GM19099 (cell line): ENCODE results near the gene PRRT3.

Source experiments
- POLR2A ChIP-seq: IDR thresholded peaks from 3 replicates; pipeline ENCODE4 v1.6.1; 2011; ENCODE audit warnings: low read depth; ENCODE audit not compliant: insufficient read length; ENCODE audit errors: extremely low read depth

The PRRT3 gene

DNA sequence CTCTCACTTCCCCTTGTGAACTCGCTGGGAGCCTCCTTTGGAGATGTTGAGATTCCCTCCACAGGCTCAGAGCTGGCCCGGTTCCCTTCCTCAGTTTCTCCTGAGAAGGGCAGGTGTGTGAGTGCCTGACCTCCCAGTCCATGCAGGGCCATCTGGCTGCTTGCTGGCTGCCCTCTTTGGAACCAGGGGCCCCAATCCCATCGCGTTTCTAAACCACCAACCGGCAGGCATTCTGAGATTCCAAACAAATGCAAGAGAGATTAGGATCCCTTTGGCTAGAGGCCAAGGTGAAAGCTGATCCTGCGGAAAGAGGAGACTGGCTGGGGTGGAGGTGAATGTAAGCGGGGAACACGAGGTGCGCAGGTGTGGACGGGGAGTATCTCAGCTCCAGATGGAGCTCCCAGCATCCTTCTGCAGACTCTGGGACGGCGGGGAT is 2.9 kb upstream of the PRRT3 start:
- no peak for TF ChIP-seq POLR2A

- no peak for TF ChIP-seq POLR2A
Observed at GRCh38 chr3:9951598-9951961, 628 bp downstream of the PRRT3 start.

DNA sequence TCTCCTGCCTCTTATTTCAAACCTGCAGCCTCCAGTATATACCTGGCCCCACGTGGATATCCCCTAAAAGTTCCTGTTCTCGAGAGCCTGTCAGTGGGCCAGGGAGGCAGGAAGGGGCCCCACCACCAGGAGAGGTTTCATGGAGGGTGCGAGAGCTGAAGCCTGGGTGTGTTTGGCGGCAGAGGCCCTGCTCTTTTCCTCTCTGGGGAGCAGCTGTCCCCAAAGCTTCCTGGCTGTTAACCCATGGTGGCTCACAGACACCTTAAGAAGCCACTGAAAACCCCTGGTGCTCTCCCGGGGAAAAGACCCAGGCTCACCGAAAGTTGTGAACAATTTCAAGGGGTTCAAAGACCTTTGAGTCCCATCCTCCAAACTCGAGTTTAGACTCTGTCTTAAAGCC is 1.1 kb downstream of the PRRT3 start:
- TF ChIP-seq POLR2A = no peak

- no peak for TF ChIP-seq POLR2A
Observed at GRCh38 chr3:9949626-9950025, 2.6 kb downstream of the PRRT3 start.

GRCh38 chr3:9949115-9949514 is 3.1 kb downstream of the PRRT3 start:
- no peak for TF ChIP-seq POLR2A

GRCh38 chr3:9948586-9948985 is 3.6 kb downstream of the PRRT3 start:
- TF ChIP-seq POLR2A = no peak

GRCh38 chr3:9947025-9947995 is 4.9 kb downstream of the PRRT3 start:
- no peak for TF ChIP-seq POLR2A

DNA sequence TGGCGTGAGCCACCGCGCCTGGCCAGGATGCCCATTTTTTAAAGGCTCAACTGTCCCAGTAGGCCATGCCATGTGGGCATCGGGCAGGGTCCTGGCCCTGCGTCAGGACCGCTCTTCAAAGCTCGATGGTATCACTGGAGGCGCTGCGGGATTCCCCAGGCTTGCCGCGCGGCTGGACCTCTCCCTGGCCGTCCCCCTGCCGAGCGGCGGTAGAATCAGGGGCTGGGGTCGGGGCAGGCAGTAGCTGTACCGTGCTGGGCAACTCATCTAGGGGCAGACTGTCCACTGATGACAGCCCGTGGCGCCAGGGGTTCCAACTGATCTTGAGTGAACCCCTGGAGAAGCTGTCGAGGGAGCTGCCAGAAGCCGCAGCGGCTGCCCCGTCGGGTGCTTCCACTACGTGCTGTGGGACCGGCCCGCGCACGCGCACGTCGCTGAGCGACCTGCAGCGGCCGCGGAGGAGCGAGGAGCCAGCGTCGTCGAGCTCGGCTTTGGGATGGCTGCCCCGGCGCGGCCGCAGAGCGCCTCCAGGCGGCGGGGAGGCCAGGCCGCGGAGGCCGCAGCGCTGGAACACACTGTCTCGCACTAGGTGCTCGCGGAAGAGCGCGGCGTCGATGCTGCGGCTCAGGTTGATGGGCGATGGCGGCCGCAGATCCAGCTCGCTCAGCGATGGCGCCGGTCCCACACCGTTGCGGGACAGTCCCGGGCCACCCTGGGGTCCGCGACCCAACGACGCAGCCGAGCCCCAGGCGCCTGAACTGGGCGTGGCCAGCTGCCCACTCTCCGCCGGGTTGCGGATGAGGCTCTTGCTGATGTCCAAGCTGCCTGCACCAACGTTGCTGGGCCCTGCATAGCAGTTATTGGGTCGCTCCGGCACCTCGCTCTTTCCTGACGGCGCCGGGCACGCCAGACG is 5.8 kb downstream of the PRRT3 start:
- TF ChIP-seq POLR2A = no peak

DNA sequence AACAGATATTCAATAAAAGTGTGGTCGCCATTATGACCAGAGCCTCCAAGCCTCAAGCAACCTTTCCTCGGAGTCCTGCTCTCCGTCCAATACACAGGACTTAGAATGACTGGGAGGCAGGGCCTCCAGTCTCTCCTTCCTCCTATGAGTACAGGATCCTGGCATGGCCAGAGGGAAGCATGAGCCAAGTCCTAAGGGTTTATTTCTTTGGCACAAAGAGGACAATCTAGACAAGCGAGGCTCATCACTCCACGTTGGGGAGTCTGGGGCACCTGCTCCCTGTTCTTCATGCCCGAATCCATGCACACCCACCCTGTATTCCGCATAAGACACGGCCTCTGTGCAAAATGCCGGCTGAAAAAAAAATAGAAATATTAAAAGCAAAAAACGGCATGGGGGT is 6.8 kb downstream of the PRRT3 start:
- TF ChIP-seq POLR2A = no peak

DNA sequence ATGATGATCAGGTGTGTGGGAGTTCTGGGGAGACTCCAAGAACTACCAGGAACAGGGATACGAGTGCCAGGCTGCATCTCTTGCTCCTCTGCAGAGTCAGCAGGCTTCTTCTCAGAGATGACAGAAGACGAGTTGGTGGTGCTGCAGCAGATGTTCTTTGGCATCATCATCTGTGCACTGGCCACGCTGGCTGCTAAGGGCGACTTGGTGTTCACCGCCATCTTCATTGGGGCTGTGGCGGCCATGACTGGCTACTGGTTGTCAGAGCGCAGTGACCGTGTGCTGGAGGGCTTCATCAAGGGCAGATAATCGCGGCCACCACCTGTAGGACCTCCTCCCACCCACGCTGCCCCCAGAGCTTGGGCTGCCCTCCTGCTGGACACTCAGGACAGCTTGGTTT is 7.9 kb downstream of the PRRT3 start:
- TF ChIP-seq POLR2A = no peak

GRCh38 chr3:9942934-9943690 is 9.1 kb downstream of the PRRT3 start:
- TF ChIP-seq POLR2A = no peak

DNA sequence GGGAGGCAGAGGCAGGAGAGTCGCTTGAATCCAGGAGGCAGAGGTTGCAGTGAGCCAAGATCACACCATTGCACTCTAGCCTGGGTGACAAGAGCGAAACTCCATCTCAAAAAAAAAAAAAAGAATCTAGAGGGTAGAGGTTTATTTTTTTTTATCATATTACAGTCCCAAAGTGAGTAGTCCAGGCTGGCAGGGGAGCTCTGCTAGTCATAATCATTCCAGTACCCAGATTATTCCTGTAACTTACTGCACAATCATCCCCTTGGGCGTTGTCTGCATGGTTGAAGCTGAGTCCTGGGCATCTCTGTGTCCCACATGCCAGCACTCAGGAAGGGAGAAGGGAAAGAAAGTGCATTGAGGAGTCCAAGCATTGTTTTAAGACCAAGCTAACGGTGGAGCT is 10.0 kb downstream of the PRRT3 start:
- TF ChIP-seq POLR2A = no peak

GRCh38 chr3:9940746-9941145 is 11.5 kb downstream of the PRRT3 start:
- TF ChIP-seq POLR2A = no peak

GRCh38 chr3:9938966-9939365 is 13.2 kb downstream of the PRRT3 start:
- no peak for TF ChIP-seq POLR2A

DNA sequence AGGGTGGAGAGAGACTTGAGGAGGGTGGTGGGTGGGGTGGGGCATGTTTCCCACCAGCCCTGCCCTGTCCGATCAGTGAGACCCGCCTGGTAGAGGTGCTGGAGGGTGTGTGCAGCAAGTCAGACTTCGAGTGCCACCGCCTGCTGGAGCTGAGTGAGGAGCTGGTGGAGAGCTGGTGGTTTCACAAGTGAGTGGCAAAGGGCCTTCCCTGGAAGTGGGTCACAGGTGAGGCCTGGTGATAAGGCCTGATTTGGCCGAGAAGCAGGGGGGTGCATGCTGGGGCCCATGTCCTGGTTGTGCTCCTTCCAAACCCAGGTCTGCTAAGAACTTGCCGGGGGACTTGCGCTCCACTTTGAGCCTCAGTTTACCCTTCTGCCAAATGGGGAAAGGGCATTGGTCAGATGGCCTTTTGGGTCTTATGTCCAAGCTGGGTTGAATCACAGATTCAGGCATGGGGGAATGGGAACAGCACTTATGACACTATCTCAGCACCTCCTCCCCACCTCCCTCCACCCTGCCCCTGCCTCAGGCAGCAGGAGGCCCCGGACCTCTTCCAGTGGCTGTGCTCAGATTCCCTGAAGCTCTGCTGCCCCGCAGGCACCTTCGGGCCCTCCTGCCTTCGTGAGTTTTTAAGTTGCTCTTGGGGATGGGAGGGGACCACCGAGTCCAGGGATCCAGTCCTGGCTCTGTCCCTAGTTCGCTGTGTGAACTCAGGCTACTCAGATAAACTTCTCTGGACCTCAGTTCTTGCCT is 14.5 kb downstream of the PRRT3 start:
- no peak for TF ChIP-seq POLR2A

DNA sequence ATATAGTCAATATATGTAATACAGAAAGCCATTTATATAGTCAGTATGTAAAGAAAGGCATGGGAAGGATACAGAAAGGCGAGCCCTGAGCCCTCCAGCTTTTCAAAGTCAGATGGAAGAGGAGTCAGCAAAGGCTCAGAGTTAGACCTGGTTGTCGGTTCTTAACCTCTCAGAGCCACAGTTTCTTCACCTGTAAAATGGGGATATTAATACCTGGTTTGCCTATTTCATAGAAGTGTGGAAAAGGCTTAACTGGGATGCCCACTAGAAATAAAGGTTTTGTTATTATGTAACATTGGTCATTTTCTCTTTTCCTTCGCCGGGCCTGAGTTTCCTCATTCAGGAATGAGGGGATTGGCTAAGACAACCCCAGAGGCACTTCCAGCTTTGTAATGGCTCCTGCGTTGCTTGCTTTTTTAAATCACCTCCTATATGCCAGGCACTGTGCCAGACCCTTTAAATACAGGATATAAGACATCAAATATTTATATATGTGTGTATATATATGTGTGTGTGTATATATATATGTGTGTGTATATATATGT is 16.2 kb downstream of the PRRT3 start:
- TF ChIP-seq POLR2A = no peak
